ENCODE results near the gene RHBDF2. TPM values are rescaled to one million over a fixed set of nuclear protein-coding genes. Genes with fewer than 3 reads are reported as not detected.

The RHBDF2 gene
- total and polyA plus RNA-seq, 2 donors (not counting 3 experiments of a cell fraction or from before 2014, with no cell fraction given) = 25.5 to 38.5 TPM

- TF ChIP-seq MYC (IDR thresholded peaks at IDR 0.05; ENCODE audit: low read depth, low read length) (no peak), GATA2 (IDR thresholded peaks at IDR 0.05; ENCODE audit: insufficient read depth, insufficient read length, low read depth, low read length) (no peak), FOS (IDR thresholded peaks at IDR 0.05; ENCODE audit: borderline replicate concordance, insufficient read depth, low read length) (no peak), POLR2AphosphoS5 (IDR thresholded peaks at IDR 0.05; ENCODE audit: insufficient read depth, low read depth, low read length) (no peak), CTCF (IDR thresholded peaks at IDR 0.05; ENCODE audit: extremely low read depth in 1 of 2, insufficient read depth in 1 of 2, low read depth in 1 of 2, low read length in 2 of 2) (no peak), JUN (IDR thresholded peaks at IDR 0.05; ENCODE audit: borderline replicate concordance, insufficient read depth, insufficient read length, low read depth) (no peak), EZH2 (IDR thresholded peaks at IDR 0.05; ENCODE audit: borderline replicate concordance, low read depth, low read length, severe bottlenecking) (no peak), POLR2A (IDR thresholded peaks at IDR 0.05; ENCODE audit: low read depth, low read length) (no peak), MAX (IDR thresholded peaks at IDR 0.05; ENCODE audit: insufficient read depth, insufficient read length) (no peak)
- Histone ChIP-seq H3K9me3 (replicated peaks; ENCODE audit: control insufficient read depth, insufficient read depth, low read length) (no peaks in the 10 kb centered on the region), H3K79me2 (ENCODE audit: control insufficient read depth, insufficient read depth, low read length) (peaks cover 51% of the 10 kb centered on the region), H3K4me2 (ENCODE audit: insufficient read depth, low read length) (no peak overlapping the region), H3K27me3 (ENCODE audit: control insufficient read depth in 2 of 2, insufficient read depth in 2 of 2, low read length in 2 of 2) (no peaks in the 10 kb centered on the region), H3K9ac (replicated peaks; ENCODE audit: extremely low read depth, insufficient read depth, low read length) (no peak overlapping the region), H4K20me1 (replicated peaks; ENCODE audit: control insufficient read depth, extremely low read depth, insufficient read depth, low read length) (no peaks in the 10 kb centered on the region), H3K27ac (ENCODE audit: insufficient read depth, low read depth, low read length) (no peak overlapping the region), H3K9me1 (replicated peaks; ENCODE audit: control insufficient read depth, extremely low read depth, insufficient read depth, low read length) (no peaks in the 10 kb centered on the region), H3K4me3 (replicated peaks in 1 of 3; ENCODE audit: insufficient read depth in 1 of 3, low read depth in 1 of 3, low read length in 3 of 3) (no peak overlapping the region), H3K36me3 (ENCODE audit: control insufficient read depth in 2 of 2, extremely low read depth in 1 of 2, insufficient read depth in 2 of 2, low read length in 2 of 2) (no peaks in the 10 kb centered on the region), H2AFZ (ENCODE audit: low read depth, low read length) (no peak overlapping the region), H3K4me1 (ENCODE audit: control insufficient read depth, extremely low read depth, insufficient read depth, low read length) (no peaks in the 10 kb centered on the region)
- no TSS peak for BruUV-seq (replicated peaks)
- intact Hi-C loops (cut with micrococcal nuclease) = no loop called here
- FAIRE-seq (no peak), DNase-seq (ENCODE audit: low read depth, low spot score) (no peak)
- dilution Hi-C loops (cut with MboI; ENCODE audit: extremely low pct_ligation_motif_present, low sequenced_read_pairs) = loop anchor here (25.0 kb wide), 1 partner anchor 223 kb away; no protein-coding TSS in a partner anchor
- ChIA-PET POLR2A (no interaction called here), CTCF (interaction anchor here (0.9 to 2.2 kb wide), 3 partner anchors 15 to 27 kb away, joined by 3 to 13 read pairs (median 3); no protein-coding TSS in a partner anchor)
These were observed 66.4 kb downstream of the RHBDF2 start for GRCh38 chr17:76434870-76435269.
